GM23248 (cell line): ENCODE results near the gene PCGF5. TPM values are rescaled to one million over a fixed set of nuclear protein-coding genes. Genes with fewer than 3 reads are reported as not detected.
"Not testable (repeated sequence)": the region's sequence is repeated elsewhere in the genome, so short reads cannot be mapped to it uniquely, and the experiment has no call there.

ENCODE experiments used
- DNase-seq: peaks from one replicate; pipeline ENCODE4 v3.0.0-alpha.2; 2015
- H2AFZ ChIP-seq: fragments of 200-600 bp; sonication (generic); 2 replicates; pipeline ENCODE4 v1.6.1; 2016; ENCODE audit warnings: antibody characterized with exemption
- H3F3A ChIP-seq: fragments of 200-600 bp; sonication (generic); 2 replicates; pipeline ENCODE4 v1.6.1; 2016; ENCODE audit warnings: mild to moderate bottlenecking, antibody characterized with exemption, mixed run types; ENCODE audit not compliant: insufficient read depth
- H3K27ac ChIP-seq: fragments of 200-600 bp; sonication (generic); 2 replicates; pipeline ENCODE4 v1.5.1; 2016; ENCODE audit warnings: mild to moderate bottlenecking
- H3K27me3 ChIP-seq: fragments of 200-600 bp; sonication (generic); replicated peaks from 2 replicates; pipeline ENCODE4 v1.6.1; 2016; ENCODE audit warnings: mild to moderate bottlenecking; ENCODE audit not compliant: insufficient read depth
- H3K36me3 ChIP-seq: fragments of 200-600 bp; sonication (generic); 2 replicates; pipeline ENCODE4 v1.6.1; 2016; ENCODE audit warnings: low read depth, mild to moderate bottlenecking
- H3K4me1 ChIP-seq: fragments of 200-600 bp; sonication (generic); 2 replicates; pipeline ENCODE4 v1.6.1; 2016; ENCODE audit warnings: mild to moderate bottlenecking; ENCODE audit not compliant: insufficient read depth
- H3K4me2 ChIP-seq: fragments of 200-600 bp; sonication (generic); one replicate; pipeline ENCODE4 v1.6.1; 2016; ENCODE audit warnings: mild to moderate bottlenecking; ENCODE audit not compliant: unreplicated experiment
- H3K4me3 ChIP-seq: fragments of 200-600 bp; sonication (generic); 2 replicates; pipeline ENCODE4 v1.5.1; 2016; ENCODE audit warnings: mild to moderate bottlenecking
- H3K79me2 ChIP-seq: fragments of 200-600 bp; sonication (generic); 2 replicates; pipeline ENCODE4 v1.6.1; 2016; ENCODE audit warnings: mild to moderate bottlenecking; ENCODE audit not compliant: insufficient read depth
- H3K9ac ChIP-seq: fragments of 200-600 bp; sonication (generic); 2 replicates; pipeline ENCODE4 v1.6.1; 2016; ENCODE audit warnings: mild to moderate bottlenecking
- H3K9me2 ChIP-seq: fragments of 200-600 bp; sonication (generic); 2 replicates; pipeline ENCODE4 v1.6.1; 2016; ENCODE audit warnings: mixed run types, mild to moderate bottlenecking, moderate library complexity; ENCODE audit not compliant: insufficient read depth
- H3K9me3 ChIP-seq: fragments of 200-600 bp; sonication (generic); one replicate; pipeline ENCODE4 v1.6.1; 2017; ENCODE audit warnings: low read depth
- H4K20me1 ChIP-seq: fragments of 200-600 bp; sonication (generic); 2 replicates; pipeline ENCODE4 v1.6.0; 2016; ENCODE audit not compliant: insufficient read depth
- EZH2 ChIP-seq: fragments of 200-600 bp; sonication (generic); IDR thresholded peaks from 2 replicates; pipeline ENCODE4 v1.6.1; 2018; ENCODE audit warnings: antibody characterized with exemption, mild to moderate bottlenecking; ENCODE audit not compliant: insufficient read depth, poor library complexity, severe bottlenecking
- EZH2phosphoT487 ChIP-seq: fragments of 200-600 bp; sonication (generic); IDR thresholded peaks from 2 replicates; pipeline ENCODE4 v1.6.1; 2018; ENCODE audit warnings: antibody characterized with exemption, moderate library complexity, mild to moderate bottlenecking, low read depth; ENCODE audit not compliant: insufficient read depth
- WGBS, 2 experiments: methylation state at CpG; one replicate each; pipeline ENCODE4 v1.1.6; 2015 to 2017; ENCODE audit warnings: low lambda C conversion rate in 2 of 2, low coverage in 1 of 2; ENCODE audit errors: missing lambda C conversion rate in 2 of 2; 5-methylcytosine and 5-hydroxymethylcytosine counted together
- in situ Hi-C: fragments of 300-500 bp; cut with MboI; formaldehyde crosslinking; loops from 2 replicates; pipeline ENCODE4 v1.15.0; 2020
- polyA plus RNA-seq: library from polyadenylated mRNA; unstranded; fragments of >200 nt; fragmentation: Nextera tagmentation; extraction: Ambion mirVana; gene quantifications from 2 replicates; pipeline ENCODE4 v1.2.1, GENCODE V29; 2016
- total RNA-seq: library from RNA; depleted of rRNA; stranded (reverse); fragments of >200 nt; shearing (Covaris generic); gene quantifications from 2 replicates; pipeline ENCODE4 v1.2.3, GENCODE V29; 2014

PCGF5 gene
- total and polyA plus RNA-seq, 2 experiments from 2014 or later = 23.5 to 33.9 TPM

DNA sequence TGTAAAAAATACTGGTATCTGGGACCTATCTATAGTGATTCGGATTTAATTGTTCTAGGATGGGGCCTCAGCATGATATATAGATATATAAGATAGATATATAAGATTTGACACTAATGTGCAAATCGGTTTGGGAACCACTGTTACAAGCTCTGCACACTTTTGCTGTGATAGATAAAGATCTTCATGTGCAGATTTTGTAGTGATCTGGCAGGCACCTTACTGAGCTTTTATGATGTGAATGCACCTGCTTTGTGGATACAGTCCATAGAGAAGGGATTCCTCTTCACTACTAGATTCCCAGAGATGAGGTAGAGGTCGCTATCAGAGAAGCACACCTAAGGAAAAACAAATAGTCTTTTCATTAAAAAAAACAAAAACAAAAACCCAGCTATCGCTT, 33.3 kb upstream of the PCGF5 start:
- H3K27me3 ChIP-seq = no peaks in the 10 kb centered on the region
- H3K79me2 ChIP-seq = peaks cover 78% of the 10 kb centered on the region
- no peak for DNase-seq
- H3F3A ChIP-seq = peaks cover 26% of the 10 kb centered on the region
- no peaks in the 10 kb centered on the region for H4K20me1 ChIP-seq
- no peak overlapping the region for H3K27ac ChIP-seq
- no peaks in the 10 kb centered on the region for H3K9me3 ChIP-seq
- H3K4me3 ChIP-seq = no peak overlapping the region
- H3K9me2 ChIP-seq = no peaks in the 10 kb centered on the region
- H3K4me1 ChIP-seq = peaks cover 42% of the 10 kb centered on the region
- WGBS, 2 experiments = 95 to 96% methylated on average over 4 of the region's 4 CpGs
- no peak overlapping the region for H3K9ac ChIP-seq
- in situ Hi-C loops = no loop called here
- H3K4me2 ChIP-seq = no peak overlapping the region
- H2AFZ ChIP-seq = no peak overlapping the region
- TF ChIP-seq EZH2phosphoT487 (no peak), EZH2 (no peak)
- H3K36me3 ChIP-seq = no peaks in the 10 kb centered on the region

DNA sequence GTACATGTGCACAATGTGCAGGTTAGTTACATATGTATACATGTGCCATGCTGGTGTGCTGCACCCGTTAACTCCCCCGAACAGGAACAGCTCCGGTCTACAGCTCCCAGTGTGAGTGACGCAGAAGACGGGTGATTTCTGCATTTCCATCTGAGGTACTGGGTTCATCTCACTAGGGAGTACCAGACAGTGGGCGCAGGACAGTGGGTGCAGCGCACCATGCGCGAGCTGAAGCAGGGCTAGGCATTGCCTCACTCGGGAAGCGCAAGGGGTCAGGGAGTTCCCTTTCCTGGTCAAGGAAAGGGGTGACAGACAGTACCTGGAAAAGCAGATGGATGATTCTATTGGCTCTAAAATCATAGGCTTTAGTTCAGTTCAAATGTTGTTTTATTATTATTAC, 32.5 kb upstream of the PCGF5 start:
- H3K27ac ChIP-seq, H3K9me2 ChIP-seq, H3K36me3 ChIP-seq, H3K27me3 ChIP-seq, H3K4me2 ChIP-seq, H3K9me3 ChIP-seq, H2AFZ ChIP-seq, H3K9ac ChIP-seq, in situ Hi-C loops, DNase-seq, H3K4me3 ChIP-seq, H4K20me1 ChIP-seq: not testable (repeated sequence)
- peaks cover 78% of the 10 kb centered on the region for H3K79me2 ChIP-seq
- H3K4me1 ChIP-seq = peaks cover 49% of the 10 kb centered on the region
- H3F3A ChIP-seq = peaks cover 26% of the 10 kb centered on the region
- 88 to 90% methylated on average over 11 of the region's 11 CpGs for WGBS, 2 experiments

GRCh38 chr10:91188889-91189288, 31.6 kb upstream of the PCGF5 start:
- in situ Hi-C loops = no loop called here
- TF ChIP-seq EZH2 = no peak
- no peak for TF ChIP-seq EZH2phosphoT487
- Histone ChIP-seq H3K9ac (no peak overlapping the region), H3F3A (peaks cover 27% of the 10 kb centered on the region), H3K9me3 (no peaks in the 10 kb centered on the region), H4K20me1 (no peaks in the 10 kb centered on the region), H3K79me2 (peaks cover 78% of the 10 kb centered on the region), H2AFZ (no peak overlapping the region), H3K27ac (no peak overlapping the region), H3K9me2 (no peaks in the 10 kb centered on the region), H3K4me1 (peaks cover 49% of the 10 kb centered on the region), H3K4me3 (no peak overlapping the region), H3K4me2 (no peak overlapping the region), H3K27me3 (no peaks in the 10 kb centered on the region), H3K36me3 (no peaks in the 10 kb centered on the region)
- no peak for DNase-seq

- Histone ChIP-seq H3K36me3 (no peaks in the 10 kb centered on the region), H3K27ac (peak overlapping the region; percentile 90), H3K9me2 (no peaks in the 10 kb centered on the region), H4K20me1 (no peaks in the 10 kb centered on the region), H3K9me3 (no peaks in the 10 kb centered on the region), H2AFZ (no peak overlapping the region), H3K79me2 (peaks cover 71% of the 10 kb centered on the region), H3K4me1 (peaks cover 54% of the 10 kb centered on the region), H3F3A (peaks cover 36% of the 10 kb centered on the region), H3K4me3 (no peak overlapping the region), H3K4me2 (peak overlapping the region; percentile 34), H3K9ac (peak overlapping the region; percentile 64), H3K27me3 (no peaks in the 10 kb centered on the region)
- DNase-seq = peak; percentile 87
- in situ Hi-C loops = no loop called here
- TF ChIP-seq EZH2 (no peak), EZH2phosphoT487 (no peak)
- WGBS, 2 experiments = 33 to 41% methylated on average over 1 of the region's 1 CpG
Observed at GRCh38 chr10:91190388-91190870, 30.0 kb upstream of the PCGF5 start.

- H3K9me3 ChIP-seq = no peaks in the 10 kb centered on the region
- H2AFZ ChIP-seq = no peak overlapping the region
- peak; percentile 83 for DNase-seq
- H3K4me1 ChIP-seq = peaks cover 50% of the 10 kb centered on the region
- WGBS, 2 experiments = 84 to 91% methylated on average over 2 of the region's 2 CpGs
- H4K20me1 ChIP-seq = no peaks in the 10 kb centered on the region
- peaks cover 36% of the 10 kb centered on the region for H3F3A ChIP-seq
- peaks cover 71% of the 10 kb centered on the region for H3K79me2 ChIP-seq
- peak overlapping the region; percentile 90 for H3K27ac ChIP-seq
- H3K4me3 ChIP-seq = 0 out of 2 replicates have a peak overlapping the region, but pooled peaks have one; percentile 9
- H3K4me2 ChIP-seq = peak overlapping the region; percentile 34
- no peaks in the 10 kb centered on the region for H3K36me3 ChIP-seq
- no peaks in the 10 kb centered on the region for H3K27me3 ChIP-seq
- TF ChIP-seq EZH2 (no peak), EZH2phosphoT487 (no peak)
- no peaks in the 10 kb centered on the region for H3K9me2 ChIP-seq
- in situ Hi-C loops = no loop called here
- H3K9ac ChIP-seq = peak overlapping the region; percentile 64
Observed at GRCh38 chr10:91190876-91191583, 29.4 kb upstream of the PCGF5 start.
